ENCODE results near the gene NET1.
"Not testable (repeated sequence)": the region's sequence is repeated elsewhere in the genome, so short reads cannot be mapped to it uniquely, and the experiment has no call there.

Gene NET1

DNA sequence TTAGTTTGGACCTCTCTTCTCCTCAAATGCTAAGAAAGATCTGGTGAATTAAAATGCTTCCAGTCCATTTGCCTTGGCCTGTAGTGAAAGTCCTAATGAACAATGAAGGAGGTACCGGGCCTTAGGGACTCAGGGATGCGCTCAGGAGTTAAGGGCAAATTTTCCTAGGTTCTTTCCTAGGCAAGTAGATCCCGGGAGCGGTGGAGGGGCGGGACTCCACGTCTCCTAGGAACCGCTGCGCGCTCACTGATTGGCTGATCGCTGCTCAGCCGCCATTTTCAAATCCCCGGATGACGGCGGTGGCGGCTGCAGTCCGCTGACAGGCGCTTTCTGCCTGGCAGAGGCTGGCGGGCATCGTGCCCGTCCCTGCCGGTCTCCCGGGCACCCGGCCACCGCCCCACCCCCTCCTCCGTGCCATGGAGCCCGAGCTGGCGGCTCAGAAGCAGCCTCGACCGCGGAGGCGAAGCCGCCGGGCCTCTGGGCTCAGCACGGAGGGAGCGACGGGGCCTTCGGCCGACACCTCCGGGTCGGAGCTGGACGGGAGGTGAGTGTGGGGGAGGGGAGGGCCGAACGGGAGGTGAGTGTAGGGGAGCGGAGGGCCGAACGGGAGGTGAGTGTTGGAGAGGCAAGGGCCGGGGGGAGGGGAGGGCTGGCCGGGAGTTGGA lies at the start of gene NET1:
NET1 (plus strand) TSS at position 281 of the 665 bp plus-strand sequence; CDS start at position 417, 136 bp downstream.
- peak; percentile 93 to 94 for DNase-seq

DNA sequence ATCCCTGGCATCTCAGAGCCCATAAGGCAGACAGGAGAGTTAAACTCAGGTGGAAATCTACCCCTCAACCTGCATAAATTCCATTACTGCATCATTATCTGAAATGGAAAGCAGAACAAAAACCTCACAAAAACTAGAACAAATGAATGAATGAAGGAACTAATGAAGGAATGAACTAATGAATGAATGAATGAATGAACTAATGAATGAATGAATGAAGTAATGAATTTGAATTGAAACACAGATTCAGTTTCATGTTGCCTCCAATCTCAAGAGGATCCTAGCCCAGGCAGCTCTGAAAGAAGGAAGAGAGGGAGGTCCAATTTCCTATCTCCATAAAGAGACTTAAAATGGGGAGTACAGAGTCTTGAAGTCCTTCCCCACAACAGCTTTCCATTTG lies 49.5 kb upstream of the NET1 start:
- no peak for DNase-seq

DNA sequence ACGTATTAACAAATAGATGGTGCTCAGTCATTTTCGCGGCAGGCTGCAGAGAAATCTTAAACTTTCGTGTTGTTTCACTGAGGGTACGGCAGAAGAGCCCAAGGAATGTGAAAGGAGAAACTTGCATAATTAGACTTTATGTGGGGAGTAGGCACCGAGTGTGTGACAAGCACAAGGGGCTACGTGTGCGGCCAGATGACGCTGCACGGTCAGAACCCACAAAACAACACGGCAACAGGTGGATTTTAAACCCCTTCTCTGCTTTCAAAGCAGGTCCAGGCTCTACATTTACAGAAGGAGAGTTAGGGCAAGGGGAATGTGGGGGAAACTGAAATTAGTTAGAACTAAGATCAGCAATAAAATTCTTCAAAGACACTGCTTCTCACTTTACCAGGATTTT lies 48.0 kb upstream of the NET1 start:
- no peak for DNase-seq

- no peak for DNase-seq
Observed at GRCh38 chr10:5364890-5365338, 47.4 kb upstream of the NET1 start, which contains the start of gene UCN3. UCN3 (plus strand) TSS chr10:5364966; CDS start chr10:5373721, 8,755 bp downstream.

DNA sequence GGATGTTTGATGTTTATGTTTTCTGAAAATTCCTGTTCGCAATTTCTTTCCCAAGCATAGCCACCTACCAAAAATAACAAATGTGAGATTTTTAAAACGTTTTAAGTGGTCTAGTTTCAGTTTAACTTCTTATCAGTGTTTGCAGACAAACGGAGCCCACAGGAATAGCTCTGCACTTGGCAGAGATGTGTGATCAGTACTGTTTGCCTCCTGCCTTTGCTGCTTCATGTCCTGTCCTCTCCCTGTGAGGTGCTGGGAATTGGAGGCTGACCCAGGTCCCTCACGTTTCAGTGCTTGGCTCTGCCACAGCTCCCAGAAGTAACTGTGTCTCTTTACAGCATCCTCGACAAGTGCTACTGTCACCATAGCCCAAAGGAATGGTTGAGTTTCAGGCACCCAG lies 46.4 kb upstream of the NET1 start:
- no peak for DNase-seq

DNA sequence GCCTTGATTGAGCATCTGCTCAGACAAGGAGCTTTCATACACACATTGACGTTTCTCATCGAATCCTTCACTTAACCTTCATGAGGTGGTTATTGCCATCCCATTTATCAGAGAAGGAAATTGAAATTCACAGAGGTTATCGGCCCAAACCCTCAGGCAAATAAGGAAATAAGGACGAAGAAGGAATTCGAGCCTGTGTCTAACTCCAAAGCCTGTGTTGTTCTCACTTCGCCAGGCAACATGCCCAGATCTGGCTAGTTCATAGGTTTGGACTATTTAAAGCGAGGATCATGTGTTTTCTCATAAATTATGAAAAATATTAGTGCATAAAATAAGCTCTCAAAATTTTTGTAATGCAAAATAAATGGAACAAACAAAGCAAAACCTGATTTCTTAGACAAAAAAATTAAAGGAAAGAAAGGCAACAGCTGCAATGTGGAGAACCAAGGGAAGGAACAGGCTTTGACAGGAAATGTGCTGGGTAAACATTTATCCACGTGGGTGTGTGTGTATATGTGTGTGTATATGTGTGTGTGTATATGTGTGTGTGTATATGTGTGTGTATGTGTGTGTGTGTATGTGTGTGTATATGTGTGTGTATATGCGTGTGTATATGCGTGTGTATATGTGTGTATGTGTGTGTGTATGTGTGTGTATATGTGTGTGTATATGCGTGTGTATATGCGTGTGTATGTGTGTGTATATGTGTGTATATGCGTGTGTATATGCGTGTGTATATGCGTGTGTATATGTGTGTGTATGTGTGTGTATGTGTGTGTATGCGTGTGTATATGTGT lies 42.8 kb upstream of the NET1 start:
- DNase-seq: no peak

DNA sequence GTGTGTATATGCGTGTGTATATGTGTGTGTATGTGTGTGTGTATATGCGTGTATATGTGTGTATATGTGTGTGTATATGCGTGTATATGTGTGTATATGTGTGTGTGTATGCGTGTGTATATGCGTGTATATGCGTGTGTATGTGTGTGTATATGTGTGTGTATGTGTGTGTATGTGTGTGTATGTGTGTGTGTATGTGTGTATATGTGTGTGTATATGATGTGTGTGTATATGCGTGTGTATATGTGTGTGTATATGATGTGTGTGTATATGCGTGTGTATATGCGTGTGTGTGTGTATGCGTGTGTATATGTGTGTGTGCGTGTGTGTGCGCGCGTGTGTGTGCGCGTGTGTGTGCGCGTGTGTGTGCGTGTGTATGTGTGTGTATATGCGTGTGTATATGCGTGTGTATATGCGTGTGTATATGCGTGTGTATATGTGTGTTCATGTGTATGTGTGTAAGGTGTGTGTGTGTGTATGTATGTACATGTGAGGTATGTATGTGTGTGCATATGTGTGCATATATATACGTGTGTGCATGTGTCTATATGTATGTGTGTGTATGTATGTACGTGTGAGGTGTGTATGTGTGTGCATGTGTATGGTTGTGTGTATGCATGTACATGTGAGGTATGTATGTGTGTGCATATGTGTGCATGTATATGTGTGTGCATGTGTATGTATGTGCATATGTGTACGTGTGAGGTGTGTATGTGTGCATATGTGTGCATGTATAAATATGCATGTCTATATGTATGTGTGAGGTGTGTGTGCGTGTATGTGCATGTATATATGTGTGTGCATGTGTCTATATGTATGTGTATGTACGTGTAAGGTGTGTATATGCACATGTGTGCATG lies 41.6 kb upstream of the NET1 start:
- DNase-seq: no peak

DNA sequence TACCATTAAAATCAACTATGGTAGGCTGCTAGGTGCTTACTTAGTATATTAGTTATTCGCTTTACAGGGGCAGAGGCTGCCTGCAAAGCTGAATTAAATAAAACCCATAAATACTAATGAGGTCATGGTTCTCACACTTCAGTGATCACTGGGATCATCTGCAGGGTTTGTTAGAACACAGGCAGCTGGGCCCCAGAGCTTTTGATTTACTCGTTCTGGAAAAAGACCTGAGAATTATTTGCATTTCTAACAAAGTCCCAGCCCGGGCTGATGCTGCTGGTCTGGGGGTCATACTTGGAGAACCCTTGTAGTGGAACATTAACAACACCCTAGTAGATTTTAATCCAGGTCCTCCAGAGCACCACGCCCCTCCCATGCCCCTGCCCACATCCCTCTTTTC lies 39.0 kb upstream of the NET1 start:
- DNase-seq: no peak

DNA sequence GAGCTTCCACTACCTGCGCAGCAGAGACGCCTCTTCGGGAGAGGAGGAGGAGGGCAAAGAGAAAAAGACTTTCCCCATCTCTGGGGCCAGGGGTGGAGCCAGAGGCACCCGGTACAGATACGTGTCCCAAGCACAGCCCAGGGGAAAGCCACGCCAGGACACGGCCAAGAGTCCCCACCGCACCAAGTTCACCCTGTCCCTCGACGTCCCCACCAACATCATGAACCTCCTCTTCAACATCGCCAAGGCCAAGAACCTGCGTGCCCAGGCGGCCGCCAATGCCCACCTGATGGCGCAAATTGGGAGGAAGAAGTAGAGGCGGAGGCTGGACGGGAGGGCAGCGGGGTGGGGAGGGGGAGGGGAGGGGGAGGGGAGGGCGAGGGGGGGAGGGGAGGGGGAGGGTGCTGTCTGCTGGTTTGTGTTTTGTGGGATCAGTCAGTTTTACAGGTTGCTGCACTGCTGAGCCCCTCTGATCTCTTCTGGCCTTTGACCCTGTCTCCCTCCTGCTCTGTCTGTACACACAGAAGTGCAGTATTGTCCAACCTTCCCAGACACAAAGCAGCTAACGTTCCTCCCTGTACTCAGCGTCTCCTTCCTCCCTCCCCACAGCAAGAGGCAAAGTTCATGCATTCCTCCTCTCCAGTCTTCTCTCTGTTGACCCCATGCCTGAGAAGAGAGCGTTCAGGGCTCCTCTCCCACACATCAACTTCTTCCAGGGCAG lies 38.3 kb upstream of the NET1 start:
- no peak for DNase-seq

DNA sequence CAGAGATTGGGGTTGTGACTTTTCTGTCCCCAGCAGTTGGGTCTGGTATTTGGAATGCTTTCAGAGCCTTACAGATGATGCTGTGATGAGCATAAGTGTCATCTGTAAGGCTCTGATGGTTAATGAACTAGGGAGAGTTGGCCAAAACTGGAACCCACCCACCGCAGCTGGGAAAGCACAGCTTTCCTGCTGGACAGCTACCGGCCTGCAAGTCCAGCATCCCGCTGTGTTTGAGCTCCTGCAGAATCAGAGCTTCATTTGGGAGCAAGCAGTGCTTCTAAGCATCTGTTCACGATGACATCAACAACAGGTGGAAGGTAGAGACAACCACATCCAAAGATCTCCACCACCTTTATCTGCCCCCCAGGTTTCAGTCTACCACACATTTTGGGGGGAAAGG lies 35.9 kb upstream of the NET1 start:
- DNase-seq: no peak

GRCh38 chr10:5379202-5379601 lies 33.2 kb upstream of the NET1 start:
- not testable (repeated sequence) for DNase-seq

DNA sequence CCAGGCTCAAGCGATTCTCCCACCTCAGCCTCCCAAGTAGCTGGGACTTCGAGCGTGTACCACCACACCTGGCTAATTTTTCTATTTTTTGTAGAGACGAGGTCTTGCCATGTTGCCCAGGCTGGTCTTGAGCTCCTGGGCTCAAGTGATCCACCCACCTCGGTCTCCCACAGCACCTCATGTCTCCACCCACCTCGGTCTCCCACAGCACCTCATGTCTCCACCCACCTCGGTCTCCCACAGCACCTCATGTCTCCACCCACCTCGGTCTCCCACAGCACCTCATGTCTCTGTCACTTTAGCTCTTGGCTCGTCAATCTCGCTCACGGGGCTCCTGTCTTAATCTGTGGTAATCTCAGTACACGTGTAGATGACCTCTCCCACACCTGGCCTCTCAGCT lies 32.0 kb upstream of the NET1 start:
- not testable (repeated sequence) for DNase-seq

GRCh38 chr10:5381187-5381586 lies 31.2 kb upstream of the NET1 start:
- no peak for DNase-seq

DNA sequence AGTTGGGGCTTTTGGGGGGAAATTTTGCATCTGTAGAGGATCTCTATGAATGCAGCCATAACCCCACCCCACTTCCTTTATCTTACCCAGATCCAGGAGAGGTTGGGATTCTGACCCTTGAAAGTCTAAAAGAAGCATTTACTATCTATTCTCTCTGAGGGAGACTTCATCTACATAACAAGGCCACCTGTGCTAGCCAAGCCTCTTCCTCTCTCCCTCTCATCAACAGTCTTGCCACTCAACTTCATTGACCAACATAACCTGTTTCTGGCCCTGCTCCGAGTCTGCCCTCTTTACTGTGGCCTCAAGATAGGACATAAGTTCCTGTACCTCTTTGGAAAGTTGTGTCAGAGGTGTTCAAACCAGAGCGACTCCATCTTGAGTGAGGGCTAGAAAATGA lies 27.1 kb upstream of the NET1 start:
- no peak for DNase-seq

DNA sequence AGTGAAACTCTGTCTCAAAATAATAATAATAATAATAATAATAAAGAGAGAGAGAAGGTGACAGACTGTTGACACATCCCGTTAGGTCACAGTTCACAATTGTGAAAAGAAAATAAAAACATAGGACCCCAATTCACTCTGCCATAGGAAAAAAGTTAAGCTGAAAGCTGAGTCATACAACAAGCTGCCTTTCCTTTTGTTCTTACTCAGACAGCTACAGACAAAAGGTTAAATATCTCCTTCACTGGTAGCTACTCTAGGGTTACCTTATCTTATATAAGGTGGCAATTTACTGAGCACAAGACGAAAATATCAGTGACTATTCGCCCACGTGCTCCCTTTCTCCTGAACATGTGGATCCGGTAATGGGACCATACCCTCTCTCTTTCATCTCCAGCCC lies 25.2 kb upstream of the NET1 start:
- no peak for DNase-seq

DNA sequence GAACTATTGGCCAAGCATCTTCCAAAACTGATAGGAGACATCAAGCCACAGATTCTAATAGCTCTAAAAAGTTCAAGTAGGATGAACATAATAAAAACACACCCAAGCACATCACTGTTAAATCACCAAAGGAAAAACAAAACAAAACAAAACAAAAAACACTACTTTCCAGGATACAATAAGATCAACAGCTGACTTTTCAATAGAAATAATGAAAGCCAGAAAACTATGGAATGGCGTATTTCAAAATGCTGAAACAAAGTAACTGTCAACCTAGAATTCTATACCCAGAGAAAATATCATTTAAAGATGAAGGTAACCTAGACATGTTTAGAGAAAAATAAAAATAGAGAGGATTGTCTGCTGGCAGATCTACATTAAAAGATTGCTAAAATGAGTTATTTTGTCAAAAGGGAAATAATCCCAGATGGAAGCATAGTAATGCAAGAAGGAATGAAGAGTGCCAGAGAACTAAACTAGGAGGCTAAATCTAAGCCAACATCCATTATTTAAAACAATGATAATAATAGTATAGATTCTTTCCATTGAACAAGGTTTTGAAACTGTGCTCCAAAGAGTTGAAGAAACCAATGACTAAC lies 21.7 kb upstream of the NET1 start:
- peak; percentile 32 to 40 for DNase-seq

- DNase-seq: no peak
Observed at GRCh38 chr10:5391790-5392189, 20.6 kb upstream of the NET1 start.

- no peak for DNase-seq
Observed at GRCh38 chr10:5393529-5393928, 18.8 kb upstream of the NET1 start.

DNA sequence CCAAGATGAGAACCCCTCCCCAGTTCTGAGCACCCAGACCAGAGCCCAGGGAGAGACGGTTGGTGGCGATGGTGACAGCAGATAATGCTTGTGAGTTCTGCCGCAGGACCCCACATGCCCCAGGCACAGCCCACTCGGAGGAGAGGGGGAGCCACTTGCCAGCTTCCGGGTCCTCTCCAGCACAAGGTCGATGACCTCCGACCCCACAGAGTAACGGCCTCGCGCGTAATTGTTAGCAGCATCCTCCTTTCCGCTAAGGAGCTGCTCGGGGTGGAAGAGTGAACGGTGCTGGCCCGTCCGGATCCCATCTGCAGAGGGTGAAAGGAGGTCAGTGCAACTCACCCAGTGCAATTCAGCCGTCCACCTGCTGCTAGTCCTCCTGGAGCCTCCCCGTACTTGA lies 17.2 kb upstream of the NET1 start:
- DNase-seq: no peak

GRCh38 chr10:5396556-5397300 lies 15.6 kb upstream of the NET1 start:
- no peak for DNase-seq

- no peak for DNase-seq
Observed at GRCh38 chr10:5399332-5399731, 13.0 kb upstream of the NET1 start.

Data from Kasumi-1 (cell line).